Measurements from ENCODE around the gene LRRN1. TPM values are rescaled to one million over a fixed set of nuclear protein-coding genes. Genes with fewer than 3 reads are reported as not detected.

LRRN1 gene
- total RNA-seq, 2 experiments from 2014 or later: not detected

- intact Hi-C loops (cut with micrococcal nuclease; ENCODE audit: unreplicated experiment): no loop called here
- no peak overlapping the region for H3K27ac ChIP-seq (ENCODE audit: low read depth, low read length, poor library complexity, severe bottlenecking)
- H3K36me3 ChIP-seq (ENCODE audit: insufficient read depth, low read length): no peaks in the 10 kb centered on the region
- no peak overlapping the region for H3K4me2 ChIP-seq (ENCODE audit: low read length)
- BruUV-seq (replicated peaks): no TSS peak
- ChIA-PET CTCF (ENCODE audit: unreplicated experiment) (no interaction called here), POLR2A (interaction anchor here (0.6 to 0.9 kb wide), 2 partner anchors 51 to 134 kb away, joined by 3 read pairs; no protein-coding TSS in a partner anchor)
- H3K9me3 ChIP-seq (ENCODE audit: low read length): no peaks in the 10 kb centered on the region
- TF ChIP-seq EZH2phosphoT487 (IDR thresholded peaks at IDR 0.05; ENCODE audit: borderline replicate concordance, low read depth, low read length) (no peak), CTCF (conservative IDR thresholded peaks at IDR 0.05; ENCODE audit: low read length) (no peak)
- no peaks in the 10 kb centered on the region for H4K20me1 ChIP-seq (ENCODE audit: insufficient read depth, low read length)
- no peak for DNase-seq (ENCODE audit: low spot score)
- H3K9me2 ChIP-seq (ENCODE audit: insufficient read depth, low read length): no peaks in the 10 kb centered on the region
- H3K79me2 ChIP-seq (ENCODE audit: insufficient read depth, low read depth, low read length): no peaks in the 10 kb centered on the region
- H3K4me3 ChIP-seq (ENCODE audit: low read depth, low read length, poor library complexity, severe bottlenecking): no peak overlapping the region
- H3K4me1 ChIP-seq (ENCODE audit: insufficient read depth, low read length, poor library complexity, severe bottlenecking): no peaks in the 10 kb centered on the region
- no peak overlapping the region for H2AFZ ChIP-seq (ENCODE audit: low read length)
Measured at GRCh38 chr3:3842356-3842755, 43.1 kb downstream of the LRRN1 start.

GRCh38 chr3:3847994-3848922, 49.0 kb downstream of the LRRN1 start:
- H3K27ac ChIP-seq (ENCODE audit: low read depth, low read length, poor library complexity, severe bottlenecking): no peak overlapping the region
- ChIA-PET POLR2A (no interaction called here), CTCF (ENCODE audit: unreplicated experiment) (no interaction called here)
- no TSS peak for BruUV-seq (replicated peaks)
- H2AFZ ChIP-seq (ENCODE audit: low read length): no peak overlapping the region
- DNase-seq (ENCODE audit: low spot score): no peak
- no peak overlapping the region for H3K4me3 ChIP-seq (ENCODE audit: low read depth, low read length, poor library complexity, severe bottlenecking)
- intact Hi-C loops (cut with micrococcal nuclease; ENCODE audit: unreplicated experiment): no loop called here
- TF ChIP-seq EZH2phosphoT487 (IDR thresholded peaks at IDR 0.05; ENCODE audit: borderline replicate concordance, low read depth, low read length) (no peak), CTCF (conservative IDR thresholded peaks at IDR 0.05; ENCODE audit: low read length) (no peak)
- no peaks in the 10 kb centered on the region for H3K9me3 ChIP-seq (ENCODE audit: low read length)
- H3K36me3 ChIP-seq (ENCODE audit: insufficient read depth, low read length): no peaks in the 10 kb centered on the region
- H3K4me1 ChIP-seq (ENCODE audit: insufficient read depth, low read length, poor library complexity, severe bottlenecking): no peaks in the 10 kb centered on the region
- no peaks in the 10 kb centered on the region for H3K9me2 ChIP-seq (ENCODE audit: insufficient read depth, low read length)
- H4K20me1 ChIP-seq (ENCODE audit: insufficient read depth, low read length): no peaks in the 10 kb centered on the region
- H3K4me2 ChIP-seq (ENCODE audit: low read length): no peak overlapping the region
- H3K79me2 ChIP-seq (ENCODE audit: insufficient read depth, low read depth, low read length): no peaks in the 10 kb centered on the region

GRCh38 chr3:3848923-3849275, 49.7 kb downstream of the LRRN1 start:
- Histone ChIP-seq H4K20me1 (ENCODE audit: insufficient read depth, low read length) (no peaks in the 10 kb centered on the region), H3K9me3 (ENCODE audit: low read length) (no peaks in the 10 kb centered on the region), H3K27ac (ENCODE audit: low read depth, low read length, poor library complexity, severe bottlenecking) (no peak overlapping the region), H3K36me3 (ENCODE audit: insufficient read depth, low read length) (no peaks in the 10 kb centered on the region), H3K4me3 (ENCODE audit: low read depth, low read length, poor library complexity, severe bottlenecking) (no peak overlapping the region), H3K4me2 (ENCODE audit: low read length) (no peak overlapping the region), H2AFZ (ENCODE audit: low read length) (no peak overlapping the region), H3K79me2 (ENCODE audit: insufficient read depth, low read depth, low read length) (no peaks in the 10 kb centered on the region), H3K4me1 (ENCODE audit: insufficient read depth, low read length, poor library complexity, severe bottlenecking) (no peaks in the 10 kb centered on the region), H3K9me2 (ENCODE audit: insufficient read depth, low read length) (no peaks in the 10 kb centered on the region)
- ChIA-PET POLR2A (no interaction called here), CTCF (ENCODE audit: unreplicated experiment) (no interaction called here)
- TF ChIP-seq CTCF (conservative IDR thresholded peaks at IDR 0.05; ENCODE audit: low read length): no peak
- TF ChIP-seq EZH2phosphoT487 (IDR thresholded peaks at IDR 0.05; ENCODE audit: borderline replicate concordance, low read depth, low read length): no peak
- DNase-seq (ENCODE audit: low spot score): no peak
- intact Hi-C loops (cut with micrococcal nuclease; ENCODE audit: unreplicated experiment): no loop called here
- no TSS peak for BruUV-seq (replicated peaks)
